D721Med (cell line): Measurements from ENCODE around the gene BEGAIN.

ENCODE experiments used
- DNase-seq: peaks from one replicate; pipeline ENCODE4 v3.0.0; 2011; ENCODE audit warnings: low spot score; ENCODE audit not compliant: insufficient read length
- FAIRE-seq: peaks from 2 replicates; lab custom pipeline; 2011; peaks lifted over from hg19 to GRCh38; lab: Jason Lieb, UNC
- CTCF ChIP-seq: IDR thresholded peaks from 2 replicates; pipeline ENCODE4 v1.5.1; 2012; ENCODE audit warnings: mild to moderate bottlenecking, control low read depth; ENCODE audit not compliant: insufficient read depth; ENCODE audit errors: missing control alignments

The BEGAIN gene

GRCh38 chr14:100574642-100575031, 12.6 kb downstream of the BEGAIN start:
- FAIRE-seq (no peak), DNase-seq (no peak)
- TF ChIP-seq CTCF, result no peak

GRCh38 chr14:100573757-100574641, 13.2 kb downstream of the BEGAIN start:
- no peak for DNase-seq
- FAIRE-seq, result no peak
- no peak for TF ChIP-seq CTCF

- no peak for FAIRE-seq
- no peak for TF ChIP-seq CTCF
- DNase-seq, result no peak
Measured at GRCh38 chr14:100573002-100573756, 14.0 kb downstream of the BEGAIN start.

GRCh38 chr14:100572543-100572942, 14.7 kb downstream of the BEGAIN start:
- FAIRE-seq (no peak), DNase-seq (no peak)
- no peak for TF ChIP-seq CTCF

DNA sequence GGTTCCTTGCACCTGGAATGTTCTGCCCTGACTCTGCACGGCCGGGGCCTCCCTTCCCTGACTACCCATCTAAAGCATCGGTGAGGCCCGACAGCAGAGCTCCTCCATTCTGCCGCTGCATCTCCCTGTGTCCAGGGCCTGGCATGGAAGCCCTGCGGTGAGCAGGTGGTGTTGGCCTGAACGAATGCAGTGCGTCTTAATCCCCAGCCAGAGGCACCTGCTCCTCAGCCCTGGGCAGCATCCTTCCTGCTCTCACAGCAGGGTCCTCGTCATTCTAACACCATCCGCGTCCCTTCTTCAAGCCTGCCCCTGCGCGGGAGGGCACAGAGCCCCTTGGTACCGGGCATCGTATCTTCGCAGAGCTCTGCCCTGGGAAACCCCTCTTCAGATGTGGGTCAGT, 15.4 kb downstream of the BEGAIN start:
- DNase-seq (no peak), FAIRE-seq (no peak)
- TF ChIP-seq CTCF, result no peak

- FAIRE-seq (no peak), DNase-seq (no peak)
- TF ChIP-seq CTCF, result no peak
Measured at GRCh38 chr14:100570726-100571454, 16.3 kb downstream of the BEGAIN start.
